ENCODE measurements around the gene GRK3.

GRCh38 chr22:25663654-25664053 is 99.2 kb downstream of the GRK3 start:
- TF ChIP-seq CTCF (IDR thresholded peaks at IDR 0.05; ENCODE audit: low read length) (no peak), EZH2 (IDR thresholded peaks at IDR 0.05; ENCODE audit: borderline replicate concordance, low read length) (no peak)
